Natural killer cell (primary cell): ENCODE results near the gene CCL15. TPM values are rescaled to one million over a fixed set of nuclear protein-coding genes. Genes with fewer than 3 reads are reported as not detected.
"Not testable (repeated sequence)": the region's sequence is repeated elsewhere in the genome, so short reads cannot be mapped to it uniquely, and the experiment has no call there.

Experiments
- ATAC-seq, 3 donors: fragments of 150-1000 bp in 2 of 3; fragments of 200-7000 bp in 1 of 3; cut with Tn5 transposase; 1 replicate in 1 of 3; 2 replicates in 2 of 3; pipeline ENCODE4 v1.10.0; 2021; ENCODE audit warnings: mild to moderate bottlenecking in 2 of 3, moderate library complexity in 2 of 3
- DNase-seq, 2 donors: peaks; one replicate each; pipeline versions ENCODE4 v3.0.0 to v3.0.0-alpha.2; 2013 to 2021; ENCODE audit warnings: mixed read lengths in 1 of 2
- H3K27ac ChIP-seq: one replicate; pipeline ENCODE4 v1.5.1; 2013; ENCODE audit warnings: mild to moderate bottlenecking, low read length
- H3K27me3 ChIP-seq: one replicate; pipeline ENCODE4 v1.6.1; 2013; ENCODE audit warnings: low read length; ENCODE audit not compliant: control insufficient read depth, insufficient read depth
- H3K36me3 ChIP-seq: one replicate; pipeline ENCODE4 v1.6.1; 2013; ENCODE audit warnings: low read length; ENCODE audit not compliant: control insufficient read depth, insufficient read depth
- H3K4me1 ChIP-seq: one replicate; pipeline ENCODE4 v1.6.1; 2013; ENCODE audit warnings: low read length; ENCODE audit not compliant: control insufficient read depth, insufficient read depth
- H3K4me3 ChIP-seq: one replicate; pipeline ENCODE4 v1.5.1; 2013; ENCODE audit warnings: low read length
- H3K9me3 ChIP-seq: one replicate; pipeline ENCODE4 v1.6.1; 2013; ENCODE audit warnings: low read length; ENCODE audit not compliant: control insufficient read depth, insufficient read depth
- H3K27ac Mint-ChIP-seq, 2 donors: one replicate each; pipeline ENCODE4 v1.8.0; 2022; ENCODE audit warnings: mild to moderate bottlenecking in 2 of 2, mixed read lengths in 2 of 2, moderate library complexity in 1 of 2
- H3K27me3 Mint-ChIP-seq, 2 donors: one replicate each; pipeline ENCODE4 v1.8.0; 2022; ENCODE audit warnings: low read depth in 2 of 2, mixed read lengths in 2 of 2
- H3K36me3 Mint-ChIP-seq: one replicate; pipeline ENCODE4 v1.8.0; 2022; ENCODE audit warnings: mixed read lengths
- H3K4me1 Mint-ChIP-seq, 2 donors: one replicate each; pipeline ENCODE4 v1.8.0; 2022; ENCODE audit warnings: mixed read lengths in 2 of 2
- H3K4me3 Mint-ChIP-seq: one replicate; pipeline ENCODE4 v1.8.0; 2022; ENCODE audit warnings: mild to moderate bottlenecking, moderate library complexity, mixed read lengths
- H3K9me3 Mint-ChIP-seq, 2 donors: one replicate each; pipeline ENCODE4 v1.8.0; 2022; ENCODE audit warnings: mixed read lengths in 2 of 2
- CTCF ChIP-seq: fragments of 200-600 bp; IDR thresholded peaks from one replicate; pipeline ENCODE4 v1.8.0; 2022; ENCODE audit warnings: antibody characterized with exemption
- WGBS: methylation state at CpG from one replicate; pipeline ENCODE4 v1.1.7; 2013; ENCODE audit warnings: missing lambda C conversion rate; ENCODE audit not compliant: insufficient coverage; 5-methylcytosine and 5-hydroxymethylcytosine counted together
- intact Hi-C: fragments of 100-400 bp; cut with micrococcal nuclease; formaldehyde crosslinking; loops from one replicate; pipeline ENCODE4 v1.14.2; 2022
- total RNA-seq, 4 donors: library from RNA; stranded (reverse); fragments of 120-200 nt in 1 of 4; gene quantifications; one replicate each; pipeline versions ENCODE4 v1.2.3 to v1.2.4, GENCODE V29; 2013 to 2022

The CCL15 gene
- total RNA-seq, 3 donors from 2014 or later (not counting 1 experiment from before 2014, with no cell fraction given), result not detected

GRCh38 chr17:36019423-36019822 is 18.1 kb upstream of the CCL15 start:
- no peak for TF ChIP-seq CTCF
- peaks cover 22 to 24% of the 10 kb centered on the region in 2 donors for H3K4me1 Mint-ChIP-seq
- H3K36me3 ChIP-seq, result no peaks in the 10 kb centered on the region
- no peaks in the 10 kb centered on the region for H3K27me3 ChIP-seq
- ATAC-seq, result no peak
- intact Hi-C loops, result no loop called here
- H3K4me3 Mint-ChIP-seq, result no peak overlapping the region
- H3K9me3 ChIP-seq, result peaks cover 12% of the 10 kb centered on the region
- H3K4me3 ChIP-seq, result no peak overlapping the region
- no peaks in the 10 kb centered on the region for H3K9me3 Mint-ChIP-seq
- 93% methylated on average over 2 of the region's 2 CpGs for WGBS
- H3K27me3 Mint-ChIP-seq, result peaks cover 0 to 8% of the 10 kb centered on the region in 2 donors
- H3K27ac Mint-ChIP-seq, result no peak overlapping the region
- H3K27ac ChIP-seq, result no peak overlapping the region
- H3K36me3 Mint-ChIP-seq, result no peaks in the 10 kb centered on the region
- no peak for DNase-seq
- H3K4me1 ChIP-seq, result peaks cover 5% of the 10 kb centered on the region

GRCh38 chr17:36017799-36018198 is 16.4 kb upstream of the CCL15 start, which contains the start of gene CCL23:
Gene CCL23, minus strand, starts transcription at chr17:36017972. Its CDS starts 75 bp downstream, at chr17:36017897.
- peaks cover 4% of the 10 kb centered on the region for H3K9me3 ChIP-seq
- no peak for DNase-seq
- intact Hi-C loops, result no loop called here
- peak within 1 kb of the TSS; percentile 56 to 60 for H3K27ac Mint-ChIP-seq
- H3K4me1 Mint-ChIP-seq, result peaks cover 25 to 26% of the 10 kb centered on the region in 2 donors
- no peak within 1 kb of the TSS for H3K27ac ChIP-seq
- no peaks in the 10 kb centered on the region for H3K27me3 ChIP-seq
- peak within 1 kb of the TSS; percentile 36 for H3K4me3 Mint-ChIP-seq
- no peak for TF ChIP-seq CTCF
- no peaks in the 10 kb centered on the region for H3K36me3 Mint-ChIP-seq
- peaks cover 0 to 8% of the 10 kb centered on the region in 2 donors for H3K27me3 Mint-ChIP-seq
- ATAC-seq, result peak; percentile 10 to 50 (median 36)
- WGBS, result 29% methylated on average over 6 of the region's 6 CpGs
- no peaks in the 10 kb centered on the region for H3K9me3 Mint-ChIP-seq
- H3K4me3 ChIP-seq, result no peak within 1 kb of the TSS
- H3K36me3 ChIP-seq, result no peaks in the 10 kb centered on the region
- H3K4me1 ChIP-seq, result peaks cover 5% of the 10 kb centered on the region

- H3K27me3 ChIP-seq, result no peaks in the 10 kb centered on the region
- intact Hi-C loops, result no loop called here
- H3K4me3 Mint-ChIP-seq, result no peak overlapping the region
- peaks cover 5% of the 10 kb centered on the region for H3K4me1 ChIP-seq
- H3K36me3 ChIP-seq, result no peaks in the 10 kb centered on the region
- H3K4me3 ChIP-seq, result no peak overlapping the region
- DNase-seq (no peak), ATAC-seq (no peak)
- peaks cover 0 to 8% of the 10 kb centered on the region in 2 donors for H3K27me3 Mint-ChIP-seq
- WGBS, result no CpG with 5 or more reads among the region's 2 CpGs
- no peak overlapping the region for H3K27ac Mint-ChIP-seq
- H3K4me1 Mint-ChIP-seq, result peaks cover 31 to 36% of the 10 kb centered on the region in 2 donors
- TF ChIP-seq CTCF, result no peak
- H3K36me3 Mint-ChIP-seq, result no peaks in the 10 kb centered on the region
- H3K9me3 Mint-ChIP-seq, result no peaks in the 10 kb centered on the region
- peaks cover 3% of the 10 kb centered on the region for H3K9me3 ChIP-seq
- no peak overlapping the region for H3K27ac ChIP-seq
Observed at GRCh38 chr17:36016555-36016954, 15.2 kb upstream of the CCL15 start.

GRCh38 chr17:36015895-36016294 is 14.5 kb upstream of the CCL15 start:
- H3K9me3 ChIP-seq, H3K9me3 Mint-ChIP-seq, H3K36me3 ChIP-seq, H3K27me3 Mint-ChIP-seq, H3K27me3 ChIP-seq, ATAC-seq, intact Hi-C loops, DNase-seq, H3K27ac Mint-ChIP-seq, H3K4me3 Mint-ChIP-seq, H3K27ac ChIP-seq, H3K4me1 ChIP-seq, H3K36me3 Mint-ChIP-seq, H3K4me3 ChIP-seq: not testable (repeated sequence)
- peaks cover 38 to 43% of the 10 kb centered on the region in 2 donors for H3K4me1 Mint-ChIP-seq
- 95% methylated on average over 4 of the region's 4 CpGs for WGBS
